Embryonic facial prominence (tissue), 1 donor: ENCODE measurements around the gene ACTBL2.

Experiments used
- DNase-seq: peaks from one replicate; pipeline ENCODE4 v3.0.0-alpha.2; 2016; ENCODE audit errors: extremely low spot score

ACTBL2 gene

DNA sequence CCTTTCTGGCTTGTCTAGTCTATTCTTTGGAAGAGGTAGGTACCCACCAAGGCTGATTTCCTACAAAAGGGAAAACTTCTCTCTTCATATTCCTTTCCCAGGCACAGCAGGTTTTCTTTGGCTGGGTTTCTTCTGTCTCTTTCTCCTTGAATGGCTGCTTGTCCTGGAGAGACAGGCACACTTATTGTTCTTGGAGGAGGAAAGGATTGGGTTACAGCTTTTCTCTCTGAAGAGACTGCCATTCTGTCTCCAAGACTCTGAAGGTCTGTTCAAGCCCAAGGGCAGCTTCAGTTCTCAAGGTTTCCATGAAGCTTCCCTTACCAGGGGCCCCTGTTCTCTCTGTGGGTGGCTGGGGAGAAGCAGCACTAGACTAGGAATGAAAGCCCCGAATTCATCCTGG is 33.9 kb downstream of the ACTBL2 start:
- DNase-seq = no peak

DNA sequence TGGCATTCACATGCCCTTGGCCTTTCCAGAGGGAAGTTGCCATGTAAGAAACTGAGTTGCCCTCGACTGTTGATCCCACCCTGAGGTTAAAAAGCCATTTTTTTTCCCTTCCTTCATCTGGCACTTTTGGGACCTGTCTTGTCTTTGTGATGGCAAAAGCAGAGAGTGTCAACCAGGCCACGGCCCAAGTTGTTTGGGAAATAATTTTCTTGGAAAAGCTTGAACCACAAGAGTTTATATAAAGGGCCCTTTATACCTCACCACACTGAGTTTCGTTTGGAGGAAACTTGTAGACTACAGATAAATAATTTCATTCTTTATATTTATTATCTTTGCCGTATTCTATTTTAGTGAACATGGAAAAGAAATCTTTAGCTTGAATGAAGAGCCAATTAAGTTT is 34.3 kb downstream of the ACTBL2 start:
- DNase-seq = no peak

- DNase-seq = no peak
Observed at GRCh38 chr5:57447658-57448057, 35.0 kb downstream of the ACTBL2 start.

DNA sequence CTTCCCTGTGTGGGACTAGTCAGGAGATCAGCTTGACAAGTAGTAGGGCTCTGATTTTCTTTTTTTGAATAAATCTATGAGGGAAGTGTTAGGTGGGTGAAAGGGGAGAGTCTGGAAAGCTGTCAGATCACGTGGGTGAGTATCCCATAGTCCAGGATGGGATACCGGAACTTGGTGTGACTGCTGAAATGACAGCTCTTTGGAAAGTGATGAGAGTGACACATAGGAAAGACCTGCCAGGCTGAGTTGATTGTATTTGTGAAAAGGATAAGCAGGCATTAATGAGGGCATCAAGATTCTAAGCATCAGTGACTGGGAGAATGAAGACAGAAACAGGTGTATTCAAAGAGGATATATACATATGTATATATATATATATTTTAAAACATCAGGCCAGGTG is 35.6 kb downstream of the ACTBL2 start:
- no peak for DNase-seq

DNA sequence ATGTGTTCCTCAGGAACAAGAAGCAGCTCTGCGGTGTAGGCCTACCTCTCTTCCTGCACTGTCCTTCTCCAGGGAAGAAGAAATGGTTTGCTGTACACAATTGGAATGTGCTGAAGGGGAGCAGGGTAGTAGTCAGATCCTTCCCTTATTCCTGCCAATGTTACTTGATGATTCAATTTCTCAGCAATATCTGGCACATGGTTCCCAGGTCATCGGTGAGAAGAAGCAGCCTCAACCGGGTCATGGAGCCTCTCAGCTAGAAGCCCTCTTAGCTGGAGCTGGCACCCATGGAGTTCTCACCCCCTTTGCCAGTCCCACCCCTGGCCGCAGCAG is 36.9 kb downstream of the ACTBL2 start:
- no peak for DNase-seq

DNA sequence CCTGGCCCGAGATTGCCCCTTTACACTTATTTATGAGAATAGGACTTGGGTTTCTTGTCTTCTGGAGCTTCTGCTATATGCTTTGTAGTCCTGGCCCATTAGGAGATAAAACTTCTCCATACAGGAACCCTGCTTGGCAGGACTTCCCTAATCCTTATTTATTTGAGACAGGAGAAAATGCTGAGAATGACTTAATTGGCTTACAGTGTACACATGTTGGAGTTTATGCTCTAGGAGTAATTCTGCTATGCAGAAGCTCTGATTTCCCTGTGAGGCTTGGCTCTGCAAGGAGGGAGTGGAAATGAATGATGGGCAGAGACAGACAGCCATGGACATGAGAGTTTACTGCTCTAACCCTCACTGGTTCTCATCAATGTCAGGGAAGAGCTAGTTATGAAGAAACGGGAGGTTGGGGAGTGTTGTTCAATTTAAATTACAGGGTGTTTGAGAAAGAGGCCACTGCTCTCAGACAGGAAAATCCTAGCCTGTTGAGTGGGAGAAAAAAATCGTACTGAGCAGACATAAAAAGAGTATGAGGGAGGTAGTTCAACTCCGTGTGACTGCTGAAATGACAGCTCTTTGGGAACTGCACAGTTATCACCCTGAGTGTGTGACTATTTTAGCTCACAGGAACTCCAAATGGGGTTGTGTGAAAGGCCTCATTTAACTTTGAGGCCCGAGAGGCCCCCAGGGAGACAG is 37.5 kb downstream of the ACTBL2 start:
- no peak for DNase-seq

GRCh38 chr5:57442080-57442839 is 40.4 kb downstream of the ACTBL2 start:
- no peak for DNase-seq

DNA sequence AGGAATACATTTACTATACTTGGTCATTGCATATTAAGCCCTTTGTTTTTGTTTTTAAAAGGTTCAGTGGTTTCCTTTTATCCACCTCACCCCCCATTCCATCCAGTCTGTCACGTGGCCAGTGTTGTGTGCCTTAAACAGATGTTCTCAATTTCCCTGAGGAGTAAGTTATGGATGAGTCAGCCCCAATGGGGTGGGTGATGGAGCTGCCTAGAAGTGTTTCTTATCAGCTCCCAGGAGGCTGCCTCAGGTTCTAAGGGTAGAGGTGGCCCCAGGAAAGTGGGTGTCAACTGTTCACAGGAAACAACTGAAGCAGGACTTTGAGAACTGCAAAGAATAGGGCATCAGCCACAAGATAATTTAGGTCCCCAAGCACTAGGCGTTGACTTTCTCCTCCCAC is 41.1 kb downstream of the ACTBL2 start:
- no peak for DNase-seq

- DNase-seq = no peak
Observed at GRCh38 chr5:57439601-57440000, 43.0 kb downstream of the ACTBL2 start.

- no peak for DNase-seq
Observed at GRCh38 chr5:57437976-57438805, 44.4 kb downstream of the ACTBL2 start.

DNA sequence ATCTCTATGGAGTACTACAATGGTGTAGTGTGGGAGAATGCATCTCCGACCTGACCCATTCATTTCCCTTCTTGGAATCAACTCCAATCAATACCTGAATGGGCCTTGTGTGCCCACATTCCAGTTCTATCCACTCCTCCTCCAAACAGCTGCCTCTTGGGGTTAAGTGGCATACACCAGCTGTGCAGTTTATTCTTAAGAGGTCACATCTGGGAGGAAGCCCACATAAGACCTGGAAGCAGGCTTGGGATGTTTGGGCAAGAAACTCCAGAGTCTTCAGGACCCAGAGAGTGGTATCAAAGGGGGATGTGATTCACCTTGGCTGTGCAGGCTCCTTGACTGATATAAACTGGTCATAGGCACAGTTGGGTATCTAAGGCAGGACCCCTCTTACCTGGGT is 46.0 kb downstream of the ACTBL2 start:
- no peak for DNase-seq

GRCh38 chr5:57435701-57436134 is 46.9 kb downstream of the ACTBL2 start:
- DNase-seq = no peak

- DNase-seq = no peak
Observed at GRCh38 chr5:57434683-57435082, 47.9 kb downstream of the ACTBL2 start.

GRCh38 chr5:57434227-57434640 is 48.4 kb downstream of the ACTBL2 start:
- no peak for DNase-seq

GRCh38 chr5:57432876-57433275 is 49.7 kb downstream of the ACTBL2 start:
- no peak for DNase-seq

- DNase-seq = no peak
Observed at GRCh38 chr5:57431759-57432158, 50.9 kb downstream of the ACTBL2 start.
